Stimulated activated memory B cell treated with anti-CD40 and anti-IgM and Interleukin-4, amounts not matched to agents 10 μg/mL and 1 μg/mL and 100 μg/mL, for 72 hours (primary cell): ENCODE results near the gene MPPED1.

ENCODE experiments used
- ATAC-seq: fragments of 150-1000 bp; cut with Tn5 transposase; 2 replicates; pipeline ENCODE4 v1.10.0; 2021
- H3K27ac Mint-ChIP-seq: one replicate; pipeline ENCODE4 v1.8.0; 2022; ENCODE audit warnings: mild to moderate bottlenecking, mixed read lengths
- H3K27me3 Mint-ChIP-seq: one replicate; pipeline ENCODE4 v1.8.0; 2022; ENCODE audit warnings: mixed read lengths
- H3K36me3 Mint-ChIP-seq: one replicate; pipeline ENCODE4 v1.8.0; 2022; ENCODE audit warnings: mixed read lengths
- H3K4me1 Mint-ChIP-seq: one replicate; pipeline ENCODE4 v1.8.0; 2022; ENCODE audit warnings: mixed read lengths
- H3K4me3 Mint-ChIP-seq: one replicate; pipeline ENCODE4 v1.8.0; 2022; ENCODE audit warnings: mild to moderate bottlenecking, moderate library complexity, mixed read lengths
- H3K9me3 Mint-ChIP-seq: one replicate; pipeline ENCODE4 v1.8.0; 2022; ENCODE audit warnings: mixed read lengths

Gene MPPED1

GRCh38 chr22:43462701-43463100, 50.9 kb downstream of the MPPED1 start:
- Mint-ChIP-seq H3K9me3 (peaks cover 7% of the 10 kb centered on the region), H3K36me3 (peaks cover 7% of the 10 kb centered on the region), H3K27ac (no peak overlapping the region), H3K4me3 (no peak overlapping the region), H3K4me1 (no peaks in the 10 kb centered on the region), H3K27me3 (peaks cover 48% of the 10 kb centered on the region)
- ATAC-seq = no peak

- H3K4me1 Mint-ChIP-seq = no peaks in the 10 kb centered on the region
- H3K9me3 Mint-ChIP-seq = peaks cover 7% of the 10 kb centered on the region
- peaks cover 45% of the 10 kb centered on the region for H3K27me3 Mint-ChIP-seq
- H3K4me3 Mint-ChIP-seq = no peak overlapping the region
- peaks cover 7% of the 10 kb centered on the region for H3K36me3 Mint-ChIP-seq
- ATAC-seq = no peak
- no peak overlapping the region for H3K27ac Mint-ChIP-seq
Measured at GRCh38 chr22:43464809-43465208, 53.0 kb downstream of the MPPED1 start.

- Mint-ChIP-seq H3K4me3 (no peak overlapping the region), H3K4me1 (no peaks in the 10 kb centered on the region), H3K36me3 (peaks cover 7% of the 10 kb centered on the region), H3K9me3 (peaks cover 11% of the 10 kb centered on the region), H3K27me3 (peaks cover 52% of the 10 kb centered on the region), H3K27ac (no peak overlapping the region)
- no peak for ATAC-seq
Measured at GRCh38 chr22:43465291-43466015, 53.6 kb downstream of the MPPED1 start.

GRCh38 chr22:43466710-43467109, 54.9 kb downstream of the MPPED1 start:
- peaks cover 63% of the 10 kb centered on the region for H3K27me3 Mint-ChIP-seq
- no peak overlapping the region for H3K4me3 Mint-ChIP-seq
- H3K4me1 Mint-ChIP-seq = no peaks in the 10 kb centered on the region
- H3K36me3 Mint-ChIP-seq = peaks cover 7% of the 10 kb centered on the region
- H3K27ac Mint-ChIP-seq = no peak overlapping the region
- ATAC-seq = no peak
- peaks cover 11% of the 10 kb centered on the region for H3K9me3 Mint-ChIP-seq

GRCh38 chr22:43467216-43467940, 55.6 kb downstream of the MPPED1 start:
- H3K4me3 Mint-ChIP-seq = no peak overlapping the region
- H3K27ac Mint-ChIP-seq = no peak overlapping the region
- H3K9me3 Mint-ChIP-seq = peaks cover 11% of the 10 kb centered on the region
- peaks cover 63% of the 10 kb centered on the region for H3K27me3 Mint-ChIP-seq
- no peaks in the 10 kb centered on the region for H3K4me1 Mint-ChIP-seq
- peaks cover 7% of the 10 kb centered on the region for H3K36me3 Mint-ChIP-seq
- no peak for ATAC-seq

- Mint-ChIP-seq H3K9me3 (peaks cover 4% of the 10 kb centered on the region), H3K4me1 (no peaks in the 10 kb centered on the region), H3K4me3 (no peak overlapping the region), H3K27ac (no peak overlapping the region), H3K27me3 (peaks cover 42% of the 10 kb centered on the region), H3K36me3 (no peaks in the 10 kb centered on the region)
- ATAC-seq = no peak
Measured at GRCh38 chr22:43470253-43470652, 58.4 kb downstream of the MPPED1 start.

- H3K27me3 Mint-ChIP-seq = peaks cover 36% of the 10 kb centered on the region
- H3K36me3 Mint-ChIP-seq = no peaks in the 10 kb centered on the region
- no peaks in the 10 kb centered on the region for H3K4me1 Mint-ChIP-seq
- no peak overlapping the region for H3K27ac Mint-ChIP-seq
- no peak overlapping the region for H3K4me3 Mint-ChIP-seq
- no peak for ATAC-seq
- H3K9me3 Mint-ChIP-seq = peaks cover 4% of the 10 kb centered on the region
Measured at GRCh38 chr22:43470941-43471585, 59.2 kb downstream of the MPPED1 start.

- Mint-ChIP-seq H3K27ac (no peak overlapping the region), H3K27me3 (peaks cover 36% of the 10 kb centered on the region), H3K36me3 (no peaks in the 10 kb centered on the region), H3K4me1 (no peaks in the 10 kb centered on the region), H3K9me3 (peaks cover 4% of the 10 kb centered on the region), H3K4me3 (no peak overlapping the region)
- ATAC-seq = no peak
Measured at GRCh38 chr22:43471606-43472135, 59.9 kb downstream of the MPPED1 start.

GRCh38 chr22:43473031-43473430, 61.2 kb downstream of the MPPED1 start:
- no peaks in the 10 kb centered on the region for H3K36me3 Mint-ChIP-seq

GRCh38 chr22:43473441-43473840, 61.6 kb downstream of the MPPED1 start:
- Mint-ChIP-seq H3K4me3 (no peak overlapping the region), H3K9me3 (peaks cover 4% of the 10 kb centered on the region), H3K27me3 (peaks cover 32% of the 10 kb centered on the region), H3K36me3 (no peaks in the 10 kb centered on the region), H3K27ac (no peak overlapping the region), H3K4me1 (no peaks in the 10 kb centered on the region)
- no peak for ATAC-seq

More at GRCh38 chr22:43473031-43473430, 61.2 kb downstream of the MPPED1 start:
- Mint-ChIP-seq H3K27ac (no peak overlapping the region), H3K4me3 (no peak overlapping the region), H3K4me1 (no peaks in the 10 kb centered on the region), H3K27me3 (peaks cover 36% of the 10 kb centered on the region), H3K9me3 (peaks cover 4% of the 10 kb centered on the region)
- no peak for ATAC-seq

- Mint-ChIP-seq H3K27ac (no peak overlapping the region), H3K9me3 (peaks cover 4% of the 10 kb centered on the region), H3K27me3 (peaks cover 22% of the 10 kb centered on the region), H3K4me1 (no peaks in the 10 kb centered on the region), H3K4me3 (no peak overlapping the region), H3K36me3 (no peaks in the 10 kb centered on the region)
- ATAC-seq = no peak
Measured at GRCh38 chr22:43474161-43475101, 62.6 kb downstream of the MPPED1 start.

- Mint-ChIP-seq H3K4me1 (peaks cover 7% of the 10 kb centered on the region), H3K27me3 (peaks cover 10% of the 10 kb centered on the region), H3K27ac (no peak overlapping the region), H3K36me3 (no peaks in the 10 kb centered on the region), H3K4me3 (no peak overlapping the region), H3K9me3 (no peaks in the 10 kb centered on the region)
- ATAC-seq = no peak
Measured at GRCh38 chr22:43475549-43476076, 63.8 kb downstream of the MPPED1 start.

- ATAC-seq = no peak
- peaks cover 14% of the 10 kb centered on the region for H3K4me1 Mint-ChIP-seq
- peaks cover 3% of the 10 kb centered on the region for H3K27me3 Mint-ChIP-seq
- no peaks in the 10 kb centered on the region for H3K9me3 Mint-ChIP-seq
- H3K27ac Mint-ChIP-seq = no peak overlapping the region
- H3K36me3 Mint-ChIP-seq = no peaks in the 10 kb centered on the region
- H3K4me3 Mint-ChIP-seq = no peak overlapping the region
Measured at GRCh38 chr22:43476341-43476740, 64.5 kb downstream of the MPPED1 start.
